IMR-90 (cell line): ENCODE measurements around the gene PEX26. TPM values are rescaled to one million over a fixed set of nuclear protein-coding genes. Genes with fewer than 3 reads are reported as not detected.
"Not testable (repeated sequence)": the region's sequence is repeated elsewhere in the genome, so short reads cannot be mapped to it uniquely, and the experiment has no call there.

Experiments
- ATAC-seq: fragments of 200-7000 bp; cut with Tn5 transposase; 2 replicates; pipeline ENCODE4 v1.9.1; 2020; ENCODE audit warnings: low read depth, mild to moderate bottlenecking, moderate library complexity
- BruUV-seq: library from RNA; stranded (reverse); fragments of 400-500 nt; replicated peaks from 2 replicates; lab custom pipeline; 2021; lab: Mats Ljungman, UMichigan
- CTCF ChIA-PET: fragments of 300-600 bp; formaldehyde crosslinking; extraction: SDS; loops from one replicate; lab custom pipeline; 2021; ENCODE audit warnings: antibody characterized with exemption; lab: Yijun Ruan, JAX
- POLR2A ChIA-PET: fragments of 300-600 bp; sonication (Branson Sonifier 250); formaldehyde crosslinking; loops from one replicate; lab custom pipeline; 2022; ENCODE audit warnings: antibody characterized with exemption; ENCODE audit not compliant: unreplicated experiment; lab: Charles Lee
- DNase-seq: peaks from one replicate; pipeline ENCODE4 v3.0.0; 2013
- H2AFZ ChIP-seq: replicated peaks from 2 replicates; pipeline ENCODE3; 2013; ENCODE audit warnings: low read length, mild to moderate bottlenecking; ENCODE audit not compliant: poor library complexity
- H2AK5ac ChIP-seq: 2 replicates; pipeline ENCODE4 v1.6.1; 2013; ENCODE audit warnings: low read depth, low read length, inconsistent platforms
- H2AK9ac ChIP-seq: replicated peaks from 2 replicates; pipeline ENCODE3; 2013; ENCODE audit warnings: mild to moderate bottlenecking, low read depth, low read length, moderate library complexity; ENCODE audit not compliant: poor library complexity
- H2BK120ac ChIP-seq: 2 replicates; pipeline ENCODE4 v1.6.1; 2013; ENCODE audit warnings: low read depth, low read length, inconsistent platforms
- H2BK15ac ChIP-seq: 3 replicates; pipeline ENCODE4 v1.6.1; 2013; ENCODE audit warnings: low read depth, low read length, inconsistent platforms
- H2BK20ac ChIP-seq: 2 replicates; pipeline ENCODE4 v1.6.1; 2013; ENCODE audit warnings: low read depth, mild to moderate bottlenecking, inconsistent platforms, low read length, moderate library complexity
- H2BK5ac ChIP-seq: 2 replicates; pipeline ENCODE4 v1.6.1; 2013; ENCODE audit warnings: mild to moderate bottlenecking, low read depth, low read length, inconsistent platforms; ENCODE audit not compliant: poor library complexity, severe bottlenecking
- H3K14ac ChIP-seq: replicated peaks from 2 replicates; pipeline ENCODE4 v1.6.1; 2013; ENCODE audit warnings: low read depth, low read length, inconsistent platforms
- H3K18ac ChIP-seq: 2 replicates; pipeline ENCODE4 v1.6.1; 2013; ENCODE audit warnings: low read depth, low read length, control low read depth
- H3K23ac ChIP-seq: 2 replicates; pipeline ENCODE4 v1.6.1; 2013; ENCODE audit warnings: low read depth, low read length, inconsistent platforms
- H3K27ac ChIP-seq: 2 replicates; pipeline ENCODE4 v1.5.1; 2013; ENCODE audit warnings: mild to moderate bottlenecking, control low read depth, low read length; ENCODE audit not compliant: insufficient read depth
- H3K27me3 ChIP-seq: 2 replicates; pipeline ENCODE4 v1.6.1; 2013; ENCODE audit warnings: low read length; ENCODE audit not compliant: control insufficient read depth, insufficient read depth
- H3K36me3 ChIP-seq: 2 replicates; pipeline ENCODE4 v1.6.1; 2013; ENCODE audit warnings: low read length, mixed read lengths; ENCODE audit not compliant: control insufficient read depth, insufficient read depth
- H3K4ac ChIP-seq: 2 replicates; pipeline ENCODE4 v1.6.1; 2013; ENCODE audit warnings: low read depth, low read length, inconsistent platforms
- H3K4me1 ChIP-seq: 2 replicates; pipeline ENCODE4 v1.6.1; 2013; ENCODE audit warnings: low read length, mixed read lengths; ENCODE audit not compliant: control insufficient read depth, insufficient read depth
- H3K4me2 ChIP-seq: 2 replicates; pipeline ENCODE4 v1.6.1; 2013; ENCODE audit warnings: low read depth, mild to moderate bottlenecking, control low read depth, low read length, moderate library complexity
- H3K4me3 ChIP-seq: 2 replicates; pipeline ENCODE4 v1.5.1; 2013; ENCODE audit warnings: low read depth, mild to moderate bottlenecking, control low read depth, low read length, moderate library complexity; ENCODE audit not compliant: insufficient read depth
- H3K56ac ChIP-seq: 2 replicates; pipeline ENCODE4 v1.6.1; 2013; ENCODE audit warnings: low read length, inconsistent platforms; ENCODE audit not compliant: insufficient read depth; ENCODE audit errors: extremely low read depth
- H3K79me1 ChIP-seq, 2 experiments: 2 replicates each; pipeline ENCODE4 v1.6.1; 2013; ENCODE audit warnings: low read length in 2 of 2, inconsistent platforms in 1 of 2, low read depth in 1 of 2
- H3K9ac ChIP-seq: 2 replicates; pipeline ENCODE4 v1.6.1; 2013; ENCODE audit warnings: low read depth, low read length, control low read depth
- H3K9me1 ChIP-seq: 2 replicates; pipeline ENCODE4 v1.6.1; 2013; ENCODE audit warnings: low read length, inconsistent platforms; ENCODE audit not compliant: insufficient read depth
- H3K9me3 ChIP-seq: 2 replicates; pipeline ENCODE4 v1.6.1; 2013; ENCODE audit warnings: low read length; ENCODE audit not compliant: control insufficient read depth, insufficient read depth
- H4K20me1 ChIP-seq: 2 replicates; pipeline ENCODE4 v1.6.1; 2013; ENCODE audit warnings: low read length, inconsistent platforms; ENCODE audit not compliant: insufficient read depth
- H4K5ac ChIP-seq: 2 replicates; pipeline ENCODE4 v1.6.1; 2013; ENCODE audit warnings: mild to moderate bottlenecking, low read depth, low read length, control low read depth
- H4K8ac ChIP-seq, 2 experiments: 2 replicates each; pipeline ENCODE4 v1.6.1; 2013; ENCODE audit warnings: low read depth in 2 of 2, low read length in 2 of 2, control low read depth in 1 of 2, inconsistent platforms in 1 of 2
- H4K91ac ChIP-seq: 2 replicates; pipeline ENCODE4 v1.6.1; 2013; ENCODE audit warnings: low read depth, low read length, inconsistent platforms; ENCODE audit not compliant: insufficient read depth
- WGBS, 2 experiments: methylation state at CpG; one replicate each; pipeline versions ENCODE4 v1.1.5 to v1.1.7; 2013; ENCODE audit warnings: missing lambda C conversion rate in 2 of 2; ENCODE audit not compliant: insufficient read length in 1 of 2; ENCODE audit errors: extremely low coverage in 2 of 2; 5-methylcytosine and 5-hydroxymethylcytosine counted together
- dilution Hi-C: fragments of 300-500 bp; cut with HindIII; formaldehyde crosslinking; loops from one replicate; pipeline ENCODE4 v1.14.3; 2018; ENCODE audit warnings: low sequenced_read_pairs; ENCODE audit not compliant: unreplicated experiment
- in situ Hi-C: fragments of 300-500 bp; cut with MboI; formaldehyde crosslinking; loops from 3 replicates; pipeline ENCODE4 v1.14.3; 2019; ENCODE audit warnings: low sequenced_read_pairs, inconsistent platforms, mixed read lengths
- intact Hi-C: fragments of 100-400 bp; cut with micrococcal nuclease; formaldehyde crosslinking; loops from 2 replicates; pipeline ENCODE4 v1.10.0; 2022
- polyA plus RNA-seq, 3 experiments: library from polyadenylated mRNA; depleted of rRNA; stranded (reverse); fragments of >200 nt; gene quantifications; 2 replicates each; pipeline ENCODE4 v1.2.3, GENCODE V29; 2012; ENCODE audit warnings: low replicate concordance in 1 of 3
- total RNA-seq: library from RNA; depleted of rRNA; stranded (reverse); fragments of >200 nt; gene quantifications from 2 replicates; pipeline ENCODE4 v1.2.3, GENCODE V29; 2012

Gene PEX26
- total and polyA plus RNA-seq, 2 of the 4 experiments (the other 2 are of a cell fraction) = 12.2 to 18.5 TPM

DNA sequence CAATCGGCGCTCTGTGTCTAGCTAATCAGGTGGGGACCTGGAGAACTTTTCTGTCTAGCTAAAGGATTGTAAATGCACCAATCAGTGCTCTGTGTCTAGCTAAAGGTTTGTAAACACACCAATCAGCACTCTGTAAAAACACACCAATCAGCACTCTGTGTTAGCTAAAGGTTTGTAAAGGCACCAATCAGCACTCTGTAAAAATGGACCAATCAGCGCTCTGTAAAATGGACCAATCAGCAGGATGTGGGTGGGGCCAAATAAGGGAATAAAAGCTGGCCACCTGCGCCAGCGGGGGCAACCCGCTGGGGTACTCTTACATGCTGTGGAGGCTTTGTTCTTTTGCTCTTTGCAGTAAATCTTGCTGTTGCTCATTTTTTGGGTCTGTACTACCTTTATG lies 63.2 kb downstream of the PEX26 start:
- H3K9ac ChIP-seq, H3K14ac ChIP-seq, H4K5ac ChIP-seq, H3K4me2 ChIP-seq, H2BK5ac ChIP-seq, H3K18ac ChIP-seq, H2AFZ ChIP-seq, H3K79me1 ChIP-seq, POLR2A ChIA-PET, H3K9me1 ChIP-seq, intact Hi-C loops, H3K4me3 ChIP-seq, H3K27ac ChIP-seq, DNase-seq, H4K8ac ChIP-seq, H2AK5ac ChIP-seq, H4K91ac ChIP-seq, H3K27me3 ChIP-seq, H2AK9ac ChIP-seq, dilution Hi-C loops, H3K9me3 ChIP-seq, H2BK120ac ChIP-seq, H3K23ac ChIP-seq, H3K4me1 ChIP-seq, in situ Hi-C loops, H3K36me3 ChIP-seq, ATAC-seq, H2BK15ac ChIP-seq, H3K56ac ChIP-seq, BruUV-seq, H4K20me1 ChIP-seq, H3K4ac ChIP-seq, CTCF ChIA-PET, H2BK20ac ChIP-seq: not testable (repeated sequence)
- WGBS, 2 experiments = no CpG with 5 or more reads among the region's 6 CpGs
